ENCODE results near the gene MCC. TPM values are rescaled to one million over a fixed set of nuclear protein-coding genes. Genes with fewer than 3 reads are reported as not detected.

The MCC gene
- total RNA-seq, 1 experiment from 2014 or later = 7.6 TPM

- H2BK15ac ChIP-seq (ENCODE audit: low read depth, low read length) = no peak overlapping the region
- H4K91ac ChIP-seq (ENCODE audit: insufficient read length, low read depth, low read length) = no peak overlapping the region
- H3K4me3 Mint-ChIP-seq = no peak overlapping the region
- no peaks in the 10 kb centered on the region for H3K27me3 Mint-ChIP-seq (ENCODE audit: low read depth)
- no peak overlapping the region for H3K9ac ChIP-seq (ENCODE audit: extremely low read depth, insufficient read length, low read length)
- H3K9me3 Mint-ChIP-seq = no peaks in the 10 kb centered on the region
- no peak for DNase-seq
- H3K4me1 ChIP-seq (ENCODE audit: insufficient read depth, low read length) = peaks cover 24% of the 10 kb centered on the region; the same call in 1 of the 2 replicates
- H3K23ac ChIP-seq (ENCODE audit: insufficient read length, low read depth, low read length) = no peak overlapping the region
- no peak overlapping the region for H3K56ac ChIP-seq (ENCODE audit: insufficient read length, low read depth, low read length)
- no peak overlapping the region for H2BK120ac ChIP-seq (ENCODE audit: low read depth, low read length, poor library complexity, severe bottlenecking)
- H3K27ac ChIP-seq (ENCODE audit: insufficient read length, low read depth, low read length) = no peak overlapping the region
- no peak overlapping the region for H3K4ac ChIP-seq (ENCODE audit: low read depth, low read length)
- no peaks in the 10 kb centered on the region for H3K27me3 ChIP-seq (ENCODE audit: insufficient read depth, low read length)
- H2AK5ac ChIP-seq (ENCODE audit: insufficient read length, low read length) = no peak overlapping the region
- H3K36me3 Mint-ChIP-seq (ENCODE audit: insufficient read depth in 1 of 3, low read depth in 3 of 3) = peaks cover 0 to 2% (median 1%) of the 10 kb centered on the region in 3 experiments; a peak in 1 of 7 replicates
- no CpG with 5 or more reads among the region's 1 CpG for WGBS (ENCODE audit: extremely low coverage, insufficient read length, low lambda C conversion rate)
- H2AFZ ChIP-seq (ENCODE audit: low read length) = no peak overlapping the region
- no peaks in the 10 kb centered on the region for H3K79me1 ChIP-seq (ENCODE audit: insufficient read depth, low read depth, low read length, poor library complexity, severe bottlenecking)
- H3K27ac Mint-ChIP-seq = no peak overlapping the region
- no peak overlapping the region for H4K8ac ChIP-seq (replicated peaks; ENCODE audit: insufficient read length, low read depth, low read length)
- no peak overlapping the region for H2BK12ac ChIP-seq (ENCODE audit: insufficient read length, low read depth, low read length)
- H3K79me2 ChIP-seq (ENCODE audit: insufficient read depth, low read length) = no peaks in the 10 kb centered on the region
- no peaks in the 10 kb centered on the region for H4K20me1 ChIP-seq (ENCODE audit: control insufficient read depth, insufficient read depth, insufficient read length)
- no peak overlapping the region for H3T11ph ChIP-seq (ENCODE audit: low read length)
- H2BK20ac ChIP-seq (ENCODE audit: low read depth, low read length, poor library complexity, severe bottlenecking) = no peak overlapping the region
- no peak for TF ChIP-seq CTCF (conservative IDR thresholded peaks at IDR 0.05)
- no peak overlapping the region for H3K18ac ChIP-seq (ENCODE audit: insufficient read length, low read depth, low read length)
- no peak overlapping the region for H3K4me2 ChIP-seq (ENCODE audit: insufficient read depth, insufficient read length, low read length)
- H4K5ac ChIP-seq (ENCODE audit: insufficient read length, low read depth, low read length) = no peak overlapping the region
- H3K23me2 ChIP-seq (ENCODE audit: insufficient read length, low read depth, low read length, poor library complexity, severe bottlenecking) = no peaks in the 10 kb centered on the region
- H3K9me3 ChIP-seq (ENCODE audit: control insufficient read depth, low read depth, low read length) = no peaks in the 10 kb centered on the region
- no peak overlapping the region for H3K14ac ChIP-seq (ENCODE audit: insufficient read depth, low read length)
- no peak overlapping the region for H2BK5ac ChIP-seq (ENCODE audit: insufficient read length, low read length)
- H3K4me1 Mint-ChIP-seq = peaks cover 25 to 39% of the 10 kb centered on the region in 2 experiments
Measured at GRCh38 chr5:113214606-113215323, 273.5 kb downstream of the MCC start.

All from H9 (cell line).